ENCODE measurements around the gene AUTS2. TPM values are rescaled to one million over a fixed set of nuclear protein-coding genes. Genes with fewer than 3 reads are reported as not detected.
A peak's percentile ranks its signal among the peaks of the same experiment; 100 is the strongest.

Gene AUTS2
- total and polyA plus RNA-seq, 2 of the 8 experiments (the other 6 are each of a cell fraction or from before 2014, with no cell fraction given), result 25.9 to 101 TPM

DNA sequence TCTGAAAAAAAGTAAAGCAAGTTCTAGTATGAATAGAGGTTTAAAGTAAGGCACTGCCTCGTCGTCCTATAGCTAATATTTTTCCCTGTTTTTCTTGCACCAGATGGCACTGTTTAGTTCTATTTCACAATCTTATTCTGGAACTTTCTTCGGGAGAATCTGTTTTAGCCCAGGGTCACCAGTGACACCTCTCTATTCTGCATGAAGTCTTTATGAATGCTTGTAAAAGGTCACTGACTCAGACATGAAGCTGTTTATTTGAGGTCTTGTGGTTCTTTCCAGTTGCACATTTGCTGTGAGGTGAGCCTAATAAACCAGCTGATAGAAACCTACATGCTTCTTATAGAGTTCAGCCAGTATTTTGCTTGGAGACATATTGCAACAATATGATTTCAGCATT, 444.3 kb downstream of the AUTS2 start:
- Histone ChIP-seq H3K4me1 (replicated peaks in 1 of 4; ENCODE audit: control insufficient read depth in 3 of 4, insufficient read depth in 4 of 4, low read length in 3 of 4) (peaks cover 0 to 4% (median 2%) of the 10 kb centered on the region in 4 experiments; a peak in 3 of 7 replicates), H3K23ac (ENCODE audit: insufficient read length) (no peak overlapping the region), H2AK5ac (ENCODE audit: low read depth, low read length) (no peak overlapping the region), H3K36me3 (ENCODE audit: control insufficient read depth in 2 of 4, insufficient read depth in 4 of 4, low read length in 3 of 4) (no peaks in the 10 kb centered on the region), H3K23me2 (ENCODE audit: low read depth, low read length) (no peaks in the 10 kb centered on the region), H4K5ac (ENCODE audit: insufficient read length, low read depth, low read length) (no peak overlapping the region), H3K79me2 (ENCODE audit: control insufficient read depth in 1 of 2, insufficient read depth in 2 of 2, low read length in 2 of 2) (no peaks in the 10 kb centered on the region), H2BK15ac (ENCODE audit: low read length) (no peak overlapping the region), H4K20me1 (replicated peaks in 1 of 2; ENCODE audit: control insufficient read depth in 1 of 2, insufficient read depth in 2 of 2, low read length in 2 of 2) (no peaks in the 10 kb centered on the region), H3K18ac (ENCODE audit: extremely low read depth, low read length) (no peak overlapping the region), H3K4ac (replicated peaks; ENCODE audit: insufficient read length, low read depth, low read length) (no peak overlapping the region), H3K9me3 (ENCODE audit: insufficient read depth in 2 of 2, low read depth in 1 of 2, low read length in 1 of 2) (no peaks in the 10 kb centered on the region), H2BK20ac (ENCODE audit: low read length) (no peak overlapping the region), H3K79me1 (ENCODE audit: low read depth, low read length) (no peaks in the 10 kb centered on the region), H2BK5ac (ENCODE audit: low read depth, low read length) (no peak overlapping the region), H3K4me2 (ENCODE audit: insufficient read depth in 1 of 2, low read depth in 2 of 2, low read length in 2 of 2) (no peak overlapping the region), H3K27me3 (replicated peaks in 1 of 4; ENCODE audit: control insufficient read depth in 3 of 4, extremely low read depth in 1 of 4, insufficient read depth in 3 of 4, low read length in 3 of 4) (no peaks in the 10 kb centered on the region), H3K9ac (replicated peaks in 1 of 4; ENCODE audit: extremely low read depth in 1 of 4, low read depth in 3 of 4, low read length in 3 of 4) (no peak overlapping the region), H3K14ac (ENCODE audit: insufficient read length) (no peak overlapping the region), H4K8ac (ENCODE audit: extremely low read depth, insufficient read depth, low read length) (no peak overlapping the region), H3K27ac (ENCODE audit: low read depth, low read length) (no peak overlapping the region), H2BK120ac (replicated peaks; ENCODE audit: low read depth, low read length) (no peak overlapping the region), H2AFZ (ENCODE audit: low read length) (no peak overlapping the region), H3K56ac (replicated peaks; ENCODE audit: insufficient read length, low read depth, low read length) (no peak overlapping the region), H2BK12ac (ENCODE audit: low read depth, low read length) (no peak overlapping the region), H4K91ac (replicated peaks; ENCODE audit: insufficient read length, low read length) (no peak overlapping the region), H3K4me3 (ENCODE audit: extremely low read depth in 1 of 4, insufficient read depth in 2 of 4, low read depth in 3 of 4, low read length in 4 of 4) (no peak overlapping the region)
- ChIA-PET CTCF (ENCODE audit: partially characterized antibody) (interaction anchor here (0.5 to 3.1 kb wide), 14 partner anchors 11 to 1016 kb away, joined by 3 to 17 read pairs (median 4); no protein-coding TSS in a partner anchor), POLR2A (ENCODE audit: partially characterized antibody) (no interaction called here)
- FAIRE-seq (no peak), DNase-seq (ENCODE audit: low read depth in 1 of 2, low spot score in 2 of 2) (no peak)
- WGBS, 2 experiments (ENCODE audit: extremely low coverage in 1 of 2, insufficient coverage in 1 of 2, insufficient read length in 1 of 2, insufficient replicate concordance in 2 of 2, low coverage in 1 of 2, low lambda C conversion rate in 2 of 2, missing lambda C conversion rate in 1 of 2), result 66% methylated on average over 3 of the region's 3 CpGs; no CpG with 5 or more reads in 1 of the 2 experiments
- TF ChIP-seq CTBP2 (IDR thresholded peaks at IDR 0.05; ENCODE audit: borderline replicate concordance, insufficient read depth, insufficient read length, low read length) (no peak), RAD21 (IDR thresholded peaks at IDR 0.05 in 1 of 2, conservative IDR thresholded peaks at IDR 0.05 in 1 of 2; ENCODE audit: low read depth in 2 of 2, low read length in 2 of 2) (peak; percentile 31 to 37; a peak in 3 of 4 replicates)
